Stimulated activated CD4-positive, alpha-beta T cell treated with anti-CD3 and anti-CD28 coated beads, Interleukin-12 subunit alpha, Interleukin-12 subunit beta, amount 100 ng/mL, for 24 hours (primary cell): ENCODE data around the gene SMDT1.
"Not testable (repeated sequence)": the region's sequence is repeated elsewhere in the genome, so short reads cannot be mapped to it uniquely, and the experiment has no call there.

Source experiments
- DNase-seq, 2 experiments: peaks; one replicate each; pipeline ENCODE4 v3.0.0-alpha.2; 2020; ENCODE audit warnings: low read depth in 2 of 2

The SMDT1 gene

GRCh38 chr22:42070517-42071422, 8.7 kb upstream of the SMDT1 start, which contains the start of gene NAGA:
TSS of gene NAGA (minus strand) at chr22:42070812. CDS start at chr22:42070297, 515 bp downstream.
- peak; percentile 84 to 94 for DNase-seq

GRCh38 chr22:42071508-42071907, 8.0 kb upstream of the SMDT1 start:
- not testable (repeated sequence) for DNase-seq

- DNase-seq: no peak
These were observed 6.7 kb upstream of the SMDT1 start for GRCh38 chr22:42072606-42073330.

- no peak for DNase-seq
These were observed 5.9 kb upstream of the SMDT1 start for GRCh38 chr22:42073621-42074041.

- peak in 1 of 2 experiments; percentile 38 for DNase-seq
These were observed 5.2 kb upstream of the SMDT1 start, which contains the start of gene PHETA2 for GRCh38 chr22:42074132-42074811. TSS of gene PHETA2 (plus strand) at chr22:42074248. CDS start at chr22:42077294, 3,046 bp downstream.

GRCh38 chr22:42074846-42075676, 4.4 kb upstream of the SMDT1 start:
- DNase-seq: no peak

- DNase-seq: no peak
These were observed 2.6 kb upstream of the SMDT1 start for GRCh38 chr22:42076764-42077485.

- DNase-seq: no peak
These were observed 1.9 kb upstream of the SMDT1 start for GRCh38 chr22:42077486-42078125.

GRCh38 chr22:42078469-42079318, 806 bp upstream of the SMDT1 start:
- no peak for DNase-seq

GRCh38 chr22:42080287-42080686, 787 bp downstream of the SMDT1 start:
- no peak for DNase-seq

- no peak for DNase-seq
These were observed 3.6 kb downstream of the SMDT1 start for GRCh38 chr22:42083119-42083518.

- DNase-seq: no peak
These were observed 5.4 kb downstream of the SMDT1 start for GRCh38 chr22:42084874-42085273.

- no peak for DNase-seq
These were observed 6.6 kb downstream of the SMDT1 start for GRCh38 chr22:42086051-42086450.

GRCh38 chr22:42090596-42091454, 11.3 kb downstream of the SMDT1 start, which contains the start of gene NDUFA6:
TSS of gene NDUFA6 (minus strand) at chr22:42090772. CDS start at chr22:42090744, 28 bp downstream.
- peak; percentile 96 to 97 for DNase-seq

GRCh38 chr22:42091455-42091782, 11.9 kb downstream of the SMDT1 start:
- no peak for DNase-seq

GRCh38 chr22:42101199-42101598, 21.7 kb downstream of the SMDT1 start:
- no peak for DNase-seq

GRCh38 chr22:42104332-42104860, 24.9 kb downstream of the SMDT1 start:
- not testable (repeated sequence) for DNase-seq

GRCh38 chr22:42108848-42109247, 29.3 kb downstream of the SMDT1 start:
- no peak for DNase-seq
